K562 (cell line): ENCODE measurements around the gene PRMT2. TPM values are rescaled to one million over a fixed set of nuclear protein-coding genes. Genes with fewer than 3 reads are reported as not detected.

Experiments used
- AFF4 ChIP-seq: sonication (generic); formaldehyde crosslinking; IDR thresholded peaks from 2 replicates; pipeline ENCODE4 v1.8.0; 2023; ENCODE audit warnings: mild to moderate bottlenecking, missing genetic modification reagents
- ESRRA ChIP-seq: fragments of 450-650 bp; IDR thresholded peaks from 2 replicates; pipeline ENCODE4 v1.6.1; 2014; ENCODE audit warnings: low read depth, mild to moderate bottlenecking, moderate library complexity, borderline replicate concordance
- FOXA1 ChIP-seq: fragments of 450-650 bp; IDR thresholded peaks from 2 replicates; pipeline ENCODE4 v1.6.1; 2016; ENCODE audit warnings: mild to moderate bottlenecking, borderline replicate concordance
- HMGXB4 ChIP-seq: sonication (generic); formaldehyde crosslinking; IDR thresholded peaks from 2 replicates; pipeline ENCODE4 v1.8.1; 2023; ENCODE audit warnings: mild to moderate bottlenecking, missing genetic modification reagents
- MNT ChIP-seq, 2 experiments: fragments of 450-650 bp; conservative IDR thresholded peaks; 2 replicates each; pipeline ENCODE4 v1.6.1; 2017; ENCODE audit warnings: mild to moderate bottlenecking in 2 of 2, moderate library complexity in 2 of 2
- STAT5B ChIP-seq: fragments of 250-450 bp; sonication (Bioruptor Pico); IDR thresholded peaks from 2 replicates; pipeline ENCODE4 v1.8.0; 2021; ENCODE audit warnings: mild to moderate bottlenecking, inconsistent platforms
- polyA plus RNA-seq, 8 experiments: library from polyadenylated mRNA; depleted of rRNA in 4 of 8; stranded (reverse) in 5 of 8; unstranded in 3 of 8; fragments of >200 nt; fragmentation: Nextera tagmentation in 2 of 8; fragmentation: Illumina TruSeq in 1 of 8; extraction: Ambion mirVana in 2 of 8; extraction: Trizol in 1 of 8; gene quantifications; 2 replicates each; pipeline versions ENCODE4 v1.2.1 to v1.2.3, GENCODE V29; 2011 to 2014; ENCODE audit warnings: inconsistent platforms in 1 of 8, missing spikeins in 1 of 8
- total RNA-seq, 7 experiments: library from RNA; depleted of rRNA in 6 of 7; stranded (reverse); fragments of >200 nt in 6 of 7; fragmentation: Illumina TruSeq in 2 of 7; extraction: Trizol in 2 of 7; gene quantifications; 2 replicates each; pipeline versions ENCODE4 v1.2.1 to v1.2.3, GENCODE V29; 2011 to 2021; ENCODE audit warnings: low replicate concordance in 1 of 7

The PRMT2 gene
- total and polyA plus RNA-seq, 9 of the 15 experiments (the other 6 are each of a cell fraction or from before 2014, with no cell fraction given): 37.2 to 85.7 (median 59.3) TPM

GRCh38 chr21:46600305-46600704 is 35.2 kb upstream of the PRMT2 start (continued):
- no peak for TF ChIP-seq ESRRA
- TF ChIP-seq STAT5B (CRISPR knock-in tag): no peak
- TF ChIP-seq FOXA1: no peak
- no peak for TF ChIP-seq MNT (conservative IDR thresholded peaks at IDR 0.05)
- no peak for TF ChIP-seq AFF4
- no peak for TF ChIP-seq HMGXB4 (CRISPR knock-in tag)
